ENCODE data around the gene CBX8.

CBX8 gene

DNA sequence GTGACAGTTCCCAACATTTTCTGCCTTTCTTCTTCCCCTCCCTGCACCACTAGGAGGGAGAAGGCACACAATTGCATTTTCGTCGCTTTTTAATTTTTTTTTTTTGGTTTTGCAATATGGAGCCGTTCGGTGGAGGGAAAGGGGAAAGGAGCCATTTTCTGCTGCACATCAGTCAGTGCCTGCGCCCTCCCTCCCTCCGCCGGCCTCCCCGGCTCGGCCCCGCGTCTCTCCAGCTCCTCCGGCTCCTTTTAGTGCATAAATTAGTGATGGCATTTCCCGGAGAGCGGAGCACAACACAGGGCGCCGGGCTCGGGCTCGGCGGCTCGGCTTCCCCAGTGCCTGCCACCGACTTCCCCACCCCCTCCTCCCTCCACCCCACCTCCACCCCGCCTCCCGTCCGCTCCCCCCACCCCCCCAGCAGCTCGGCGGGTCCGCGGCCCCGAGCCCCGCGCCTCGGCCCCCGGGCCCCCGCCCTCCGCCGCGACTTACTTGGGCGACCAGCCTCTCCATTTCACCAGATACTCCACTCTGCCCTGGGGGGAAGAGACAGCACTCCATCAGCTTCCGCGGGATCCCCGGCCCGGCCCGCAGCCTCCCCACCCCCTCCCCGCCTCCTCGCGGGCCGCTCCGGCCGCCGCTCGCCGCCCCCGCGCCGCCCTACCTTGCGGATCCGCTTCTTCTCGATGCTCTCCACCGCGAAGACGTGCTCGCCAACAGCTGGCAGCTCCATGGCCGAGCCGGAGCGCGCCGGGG, 41.8 kb upstream of the CBX8 start:
- Mint-ChIP-seq H3K4me3 (peak overlapping the region; percentile 93 to 94), H3K27ac (peak overlapping the region; percentile 94), H3K27me3 (peaks cover 23 to 35% of the 10 kb centered on the region in 2 donors), H3K36me3 (peaks cover 19 to 24% of the 10 kb centered on the region in 2 donors), H3K4me1 (peaks cover 29 to 70% of the 10 kb centered on the region in 2 donors), H3K9me3 (no peaks in the 10 kb centered on the region)
- ATAC-seq (replicated peaks) (peak; percentile 35 to 42), DNase-seq (peak; percentile 60)

GRCh38 chr17:79837888-79838521, 41.1 kb upstream of the CBX8 start:
- H3K4me1 Mint-ChIP-seq = peaks cover 27 to 65% of the 10 kb centered on the region in 2 donors
- H3K4me3 Mint-ChIP-seq = peak overlapping the region; percentile 93 to 94
- DNase-seq (no peak), ATAC-seq (replicated peaks) (peak in 1 of 2 donors; percentile 2)
- no peaks in the 10 kb centered on the region for H3K9me3 Mint-ChIP-seq
- H3K36me3 Mint-ChIP-seq = peaks cover 21 to 28% of the 10 kb centered on the region in 2 donors
- H3K27ac Mint-ChIP-seq = peak overlapping the region; percentile 94
- peaks cover 23 to 33% of the 10 kb centered on the region in 2 donors for H3K27me3 Mint-ChIP-seq

DNA sequence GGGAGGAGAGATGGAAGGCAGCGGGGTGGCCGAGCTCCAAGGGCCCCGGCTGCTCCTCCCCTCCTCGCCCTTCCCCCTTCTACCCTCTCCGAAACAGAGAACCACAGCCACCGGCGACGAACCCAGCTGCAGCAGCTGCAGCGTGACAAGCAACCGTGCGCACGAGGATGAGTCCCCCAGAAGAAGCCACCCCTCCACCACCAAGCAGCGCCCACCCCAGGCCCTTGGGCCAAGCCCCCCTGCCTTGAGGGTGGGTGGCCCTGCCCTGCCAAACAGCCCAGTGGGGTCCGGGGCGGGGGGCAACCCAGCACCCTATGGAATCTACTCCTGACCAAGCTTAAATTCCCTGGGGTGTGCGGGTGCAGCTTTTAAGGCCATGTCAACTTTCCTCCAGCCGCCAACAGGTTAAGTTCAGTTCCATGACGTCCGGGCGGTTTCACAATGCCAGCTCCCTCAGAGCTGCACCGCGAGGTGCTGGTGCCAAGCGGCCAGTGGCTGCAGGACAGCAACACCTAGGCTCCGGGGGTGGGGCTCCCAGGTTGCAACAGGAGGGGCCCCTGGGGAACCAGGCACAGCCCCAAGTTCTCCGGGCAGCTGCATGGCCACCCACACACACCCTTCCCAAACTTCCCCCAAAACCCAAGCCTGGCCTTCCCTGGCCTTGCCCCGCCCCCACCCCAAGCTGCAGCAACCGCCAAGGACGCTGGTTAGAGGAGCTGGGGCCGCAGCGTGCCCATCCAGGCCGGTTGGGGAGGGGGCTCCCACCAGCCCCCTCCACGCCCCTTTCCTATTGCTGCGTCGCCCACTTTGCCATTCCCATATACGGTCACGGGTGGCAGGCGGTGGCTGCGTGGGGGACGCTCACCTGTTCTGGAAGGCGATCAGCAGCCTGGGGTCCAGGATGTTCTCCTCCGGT, 40.4 kb upstream of the CBX8 start:
- Mint-ChIP-seq H3K36me3 (peaks cover 23 to 31% of the 10 kb centered on the region in 2 donors), H3K27ac (peak overlapping the region; percentile 94), H3K4me1 (peaks cover 24 to 57% of the 10 kb centered on the region in 2 donors), H3K27me3 (peaks cover 15 to 25% of the 10 kb centered on the region in 2 donors), H3K4me3 (peak overlapping the region; percentile 93 to 94), H3K9me3 (no peaks in the 10 kb centered on the region)
- peak; percentile 82 for DNase-seq
- ATAC-seq (replicated peaks) = peak; percentile 71 to 74

DNA sequence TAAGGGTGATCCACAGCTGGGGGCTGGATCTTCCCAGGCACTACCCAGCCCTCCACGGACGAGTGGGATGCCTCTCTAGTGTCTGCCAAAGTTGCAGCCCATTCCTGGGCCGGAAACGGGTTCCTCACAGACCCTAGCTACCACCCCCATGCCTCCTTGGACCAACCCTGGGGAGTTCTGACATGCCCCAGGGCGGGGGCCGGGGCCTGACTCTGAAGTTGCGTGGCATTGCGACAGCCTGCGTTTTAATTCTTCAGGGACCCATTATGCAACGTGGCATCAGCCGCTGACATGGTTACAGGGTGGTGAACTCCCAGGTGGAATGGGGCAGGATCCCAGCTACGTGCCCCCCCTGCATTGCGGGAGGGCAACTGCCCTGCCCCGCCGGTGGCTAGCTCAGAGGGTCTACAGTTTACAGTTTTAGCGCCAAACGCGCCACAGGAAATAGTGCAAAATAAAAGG, 39.7 kb upstream of the CBX8 start:
- DNase-seq (no peak), ATAC-seq (replicated peaks) (no peak)
- Mint-ChIP-seq H3K27ac (peak overlapping the region; percentile 94), H3K36me3 (peaks cover 23 to 31% of the 10 kb centered on the region in 2 donors), H3K9me3 (no peaks in the 10 kb centered on the region), H3K27me3 (peaks cover 11 to 19% of the 10 kb centered on the region in 2 donors), H3K4me3 (peak overlapping the region; percentile 93 to 94), H3K4me1 (peaks cover 22 to 50% of the 10 kb centered on the region in 2 donors)

- no peak for ATAC-seq (replicated peaks)
- Mint-ChIP-seq H3K4me3 (no peak overlapping the region), H3K27ac (no peak overlapping the region), H3K4me1 (peaks cover 22 to 47% of the 10 kb centered on the region in 2 donors), H3K36me3 (peaks cover 25 to 31% of the 10 kb centered on the region in 2 donors), H3K27me3 (peaks cover 11 to 13% of the 10 kb centered on the region in 2 donors), H3K9me3 (no peaks in the 10 kb centered on the region)
- DNase-seq = no peak
These were observed 39.2 kb upstream of the CBX8 start for GRCh38 chr17:79835953-79836509.

DNA sequence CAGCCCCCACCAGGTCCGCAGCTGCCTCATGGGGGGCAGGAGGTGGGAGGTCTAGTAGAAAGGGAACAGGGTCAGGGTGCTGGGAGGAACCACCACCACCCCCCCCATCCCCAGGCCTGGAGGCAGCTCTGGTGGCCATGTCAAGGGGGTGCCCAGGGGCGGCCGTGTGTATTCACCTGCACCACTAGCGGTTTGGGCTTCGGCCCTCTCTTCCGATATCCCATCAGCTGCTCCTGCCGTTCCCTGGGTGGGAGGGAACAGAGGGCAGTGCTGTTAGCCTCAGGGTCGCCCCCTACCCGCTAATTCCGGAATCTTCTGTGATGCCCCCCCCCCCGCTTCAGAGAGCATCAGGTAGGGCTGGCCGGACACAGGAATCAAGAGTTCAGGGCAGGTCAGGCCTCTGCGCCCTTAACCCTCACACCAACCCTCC, 38.6 kb upstream of the CBX8 start:
- Mint-ChIP-seq H3K9me3 (no peaks in the 10 kb centered on the region), H3K4me1 (peaks cover 20 to 43% of the 10 kb centered on the region in 2 donors), H3K27me3 (peaks cover 7 to 8% of the 10 kb centered on the region in 2 donors), H3K4me3 (no peak overlapping the region), H3K36me3 (peaks cover 25 to 31% of the 10 kb centered on the region in 2 donors), H3K27ac (no peak overlapping the region)
- ATAC-seq (replicated peaks) = no peak
- no peak for DNase-seq

- H3K9me3 Mint-ChIP-seq = no peaks in the 10 kb centered on the region
- no peak overlapping the region for H3K4me3 Mint-ChIP-seq
- H3K27ac Mint-ChIP-seq = no peak overlapping the region
- peaks cover 20 to 36% of the 10 kb centered on the region in 2 donors for H3K4me1 Mint-ChIP-seq
- H3K27me3 Mint-ChIP-seq = peaks cover under 1 to 1% of the 10 kb centered on the region in 2 donors
- DNase-seq = no peak
- peaks cover 25 to 31% of the 10 kb centered on the region in 2 donors for H3K36me3 Mint-ChIP-seq
- no peak for ATAC-seq (replicated peaks)
These were observed 37.9 kb upstream of the CBX8 start for GRCh38 chr17:79834565-79835469.

GRCh38 chr17:79833744-79834564, 37.1 kb upstream of the CBX8 start:
- Mint-ChIP-seq H3K4me3 (no peak overlapping the region), H3K4me1 (peaks cover 22 to 35% of the 10 kb centered on the region in 2 donors), H3K9me3 (no peaks in the 10 kb centered on the region), H3K36me3 (peaks cover 25 to 31% of the 10 kb centered on the region in 2 donors), H3K27me3 (no peaks in the 10 kb centered on the region), H3K27ac (no peak overlapping the region)
- DNase-seq (no peak), ATAC-seq (replicated peaks) (no peak)

DNA sequence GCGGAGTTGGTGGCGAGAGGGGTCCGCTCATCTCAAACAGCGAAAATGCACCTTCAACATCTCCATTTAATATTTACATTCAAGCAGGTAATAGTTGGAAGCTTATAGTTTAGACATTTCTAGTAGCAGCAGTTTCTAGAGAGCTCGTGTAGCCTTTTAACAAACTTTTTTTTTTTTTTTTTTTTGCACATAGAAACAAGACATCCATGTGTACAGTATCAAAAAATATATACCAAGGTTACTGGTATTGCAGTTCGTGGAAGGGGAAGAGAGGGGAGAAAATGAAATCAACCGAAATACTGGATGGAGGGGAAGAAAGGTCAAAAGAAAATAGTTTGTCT, 36.2 kb upstream of the CBX8 start:
- Mint-ChIP-seq H3K4me3 (peak overlapping the region in 1 of 2 donors; percentile 16), H3K27ac (no peak overlapping the region), H3K36me3 (peaks cover 25 to 27% of the 10 kb centered on the region in 2 donors), H3K27me3 (no peaks in the 10 kb centered on the region), H3K4me1 (peaks cover 19 to 31% of the 10 kb centered on the region in 2 donors), H3K9me3 (no peaks in the 10 kb centered on the region)
- no peak for ATAC-seq (replicated peaks)
- DNase-seq = no peak

DNA sequence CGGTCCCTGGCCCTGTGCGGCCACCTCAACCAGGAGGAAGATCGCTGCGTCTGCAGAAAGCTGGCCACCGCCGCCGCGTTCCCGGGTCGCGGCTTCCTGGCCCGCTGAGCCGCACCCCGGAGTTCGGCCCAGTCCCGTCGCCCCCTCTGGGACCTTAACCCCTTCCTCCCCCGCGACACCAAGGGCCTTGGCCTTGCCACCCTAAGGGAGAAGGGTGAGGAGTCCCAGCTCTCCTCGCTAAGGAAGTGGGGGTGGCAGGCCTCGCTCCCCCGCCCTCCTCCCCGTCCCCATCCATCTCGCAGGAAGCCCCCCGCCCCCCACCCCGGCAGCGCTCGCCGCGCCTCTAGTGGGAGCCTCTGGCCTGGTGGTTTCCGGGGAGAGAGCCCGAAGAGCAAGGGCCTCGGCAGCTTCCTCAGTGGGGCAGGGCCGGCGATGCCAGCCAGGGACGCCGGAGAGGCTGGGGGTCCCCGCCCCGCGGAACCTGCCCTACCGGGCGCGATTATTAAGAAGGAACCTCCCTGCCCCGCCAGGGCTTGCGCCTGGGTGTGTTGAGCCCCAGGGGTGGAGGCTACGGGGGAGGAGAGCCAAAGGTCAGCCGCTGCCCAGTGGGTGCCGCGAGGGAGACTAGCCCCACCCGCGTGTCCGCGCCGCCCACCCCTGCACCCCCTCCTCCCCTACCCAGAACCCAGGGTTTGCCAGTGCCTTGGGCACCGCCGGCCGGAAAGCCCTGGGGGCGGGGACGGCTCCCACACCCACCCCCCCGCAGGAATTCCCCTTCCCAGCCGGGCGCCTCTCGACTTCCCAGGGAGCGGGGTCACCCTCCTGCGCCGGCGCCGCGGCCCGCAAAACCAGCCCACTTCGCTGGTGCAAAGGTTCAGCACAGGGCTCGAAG, 35.6 kb upstream of the CBX8 start:
- Mint-ChIP-seq H3K9me3 (no peaks in the 10 kb centered on the region), H3K27me3 (no peaks in the 10 kb centered on the region), H3K4me1 (peaks cover 13 to 25% of the 10 kb centered on the region in 2 donors), H3K4me3 (peak overlapping the region in 1 of 2 donors; percentile 16), H3K36me3 (peaks cover 25 to 26% of the 10 kb centered on the region in 2 donors), H3K27ac (no peak overlapping the region)
- no peak for DNase-seq
- ATAC-seq (replicated peaks) = no peak

DNA sequence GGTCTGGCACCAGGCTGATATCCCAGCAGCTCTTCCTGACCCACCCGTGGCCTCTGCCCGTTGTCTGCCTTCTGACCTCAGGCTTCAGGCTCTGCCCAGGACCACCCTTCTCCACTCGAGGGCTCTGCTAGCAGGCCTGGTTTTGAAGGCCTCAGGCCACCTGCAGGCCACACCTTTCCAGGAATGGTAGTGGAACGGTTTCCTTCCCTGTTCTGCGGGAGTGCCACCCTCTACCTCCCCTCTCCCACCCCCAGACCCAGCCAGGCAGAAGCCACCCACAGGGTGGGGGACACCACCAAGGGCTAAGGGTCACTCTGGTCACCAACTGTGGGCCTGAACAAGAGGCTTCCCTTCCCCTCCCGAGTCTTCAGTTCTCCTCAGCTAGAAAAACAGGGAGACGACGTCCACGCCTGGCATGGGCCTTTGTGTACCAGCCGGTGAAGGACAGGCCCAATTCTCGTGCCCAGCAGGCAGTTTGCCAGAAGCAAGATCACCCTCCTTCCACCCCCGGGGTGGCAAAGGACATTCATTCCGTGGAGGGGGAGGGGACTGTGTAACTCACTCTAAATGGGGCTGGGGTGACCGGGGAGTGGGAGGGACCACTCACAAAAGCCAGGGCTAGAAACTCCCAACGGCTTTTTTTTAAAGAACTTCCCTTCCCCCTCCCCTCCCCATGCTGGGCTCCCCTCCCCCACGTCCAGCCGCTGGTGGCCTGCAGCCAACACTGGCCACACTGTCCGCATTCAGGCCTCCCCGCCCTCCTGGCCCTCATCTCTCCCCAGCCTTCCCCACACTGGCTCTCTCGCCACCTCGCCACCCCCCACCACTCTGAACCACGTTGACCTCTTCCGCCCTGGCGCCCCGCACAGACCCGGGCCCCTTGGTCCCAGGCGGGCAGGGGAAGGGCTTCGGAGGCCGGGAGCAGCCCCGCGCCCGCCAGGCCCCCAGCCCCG, 34.7 kb upstream of the CBX8 start:
- peaks cover 7 to 18% of the 10 kb centered on the region in 2 donors for H3K4me1 Mint-ChIP-seq
- DNase-seq (no peak), ATAC-seq (replicated peaks) (no peak)
- peaks cover 3% of the 10 kb centered on the region in 2 donors for H3K27me3 Mint-ChIP-seq
- peaks cover 20 to 24% of the 10 kb centered on the region in 2 donors for H3K36me3 Mint-ChIP-seq
- H3K9me3 Mint-ChIP-seq = no peaks in the 10 kb centered on the region
- no peak overlapping the region for H3K27ac Mint-ChIP-seq
- no peak overlapping the region for H3K4me3 Mint-ChIP-seq

Measured in stimulated activated naive B cell treated with anti-CD40 and anti-IgM and Interleukin-4, amounts not matched to agents 10 μg/mL and 1 μg/mL and 100 μg/mL, for 72 hours (primary cell).